ENCODE measurements around the gene WIPF3.

WIPF3 gene

GRCh38 chr7:29806208-29806994 is at the start of gene WIPF3:
Gene WIPF3 (plus strand): TSS chr7:29806508. CDS start chr7:29834725, 28,217 bp downstream.
- DNase-seq: no peak

- DNase-seq: no peak
These were observed 43.0 kb upstream of the WIPF3 start for GRCh38 chr7:29763266-29763665.

GRCh38 chr7:29764227-29764626 is 42.1 kb upstream of the WIPF3 start:
- DNase-seq: no peak

- DNase-seq: no peak
These were observed 40.8 kb upstream of the WIPF3 start for GRCh38 chr7:29765490-29765889.

GRCh38 chr7:29770371-29770770 is 35.9 kb upstream of the WIPF3 start:
- DNase-seq: no peak

GRCh38 chr7:29771081-29771816 is 35.1 kb upstream of the WIPF3 start:
- no peak for DNase-seq

GRCh38 chr7:29779017-29779416 is 27.3 kb upstream of the WIPF3 start:
- no peak for DNase-seq

- no peak for DNase-seq
These were observed 26.0 kb upstream of the WIPF3 start for GRCh38 chr7:29780346-29780745.

GRCh38 chr7:29783671-29784070 is 22.6 kb upstream of the WIPF3 start:
- DNase-seq: no peak

- DNase-seq: no peak
These were observed 12.8 kb upstream of the WIPF3 start for GRCh38 chr7:29793507-29793906.

GRCh38 chr7:29794959-29795629 is 11.2 kb upstream of the WIPF3 start:
- no peak for DNase-seq

GRCh38 chr7:29795696-29796580 is 10.4 kb upstream of the WIPF3 start:
- DNase-seq: no peak

- DNase-seq: no peak
These were observed 9.0 kb upstream of the WIPF3 start for GRCh38 chr7:29797112-29797944.

- no peak for DNase-seq
These were observed 7.9 kb upstream of the WIPF3 start for GRCh38 chr7:29798422-29798821.

GRCh38 chr7:29801929-29802328 is 4.4 kb upstream of the WIPF3 start:
- no peak for DNase-seq

- no peak for DNase-seq
These were observed 1.3 kb upstream of the WIPF3 start for GRCh38 chr7:29805031-29805430.

- no peak for DNase-seq
These were observed 461 bp upstream of the WIPF3 start for GRCh38 chr7:29805886-29806207.

GRCh38 chr7:29806995-29807841 is 910 bp downstream of the WIPF3 start:
- DNase-seq: no peak

GRCh38 chr7:29808075-29808801 is 1.9 kb downstream of the WIPF3 start:
- no peak for DNase-seq

GRCh38 chr7:29809533-29810155 is 3.3 kb downstream of the WIPF3 start:
- DNase-seq: no peak
